K562 (cell line): ENCODE data around the gene ADGRD1. TPM values are rescaled to one million over a fixed set of nuclear protein-coding genes. Genes with fewer than 3 reads are reported as not detected.

Experiments
- CBFB ChIP-seq: sonication (generic); formaldehyde crosslinking; IDR thresholded peaks from 2 replicates; pipeline ENCODE4 v1.4.0; 2020; ENCODE audit warnings: mild to moderate bottlenecking, missing genetic modification reagents
- CCAR2 ChIP-seq: fragments of 200-400 bp; formaldehyde crosslinking; IDR thresholded peaks from 2 replicates; pipeline ENCODE4 v1.6.1; 2017; ENCODE audit warnings: mild to moderate bottlenecking, low read depth, low read length
- EHMT2 ChIP-seq: fragments of 450-650 bp; IDR thresholded peaks from 2 replicates; pipeline ENCODE4 v1.6.1; 2018; ENCODE audit warnings: antibody characterized with exemption
- ELF2 ChIP-seq: fragments of 250-450 bp; sonication (Bioruptor Pico); IDR thresholded peaks from 2 replicates; pipeline ENCODE4 v1.5.0; 2021; ENCODE audit warnings: mild to moderate bottlenecking
- ETS1 ChIP-seq: conservative IDR thresholded peaks from 2 replicates; pipeline ENCODE4 v1.6.1; 2011; ENCODE audit warnings: low read depth, mild to moderate bottlenecking, low read length; ENCODE audit not compliant: control insufficient read depth
- JUNB ChIP-seq: fragments of 450-650 bp; formaldehyde crosslinking; conservative IDR thresholded peaks from 2 replicates; pipeline ENCODE4 v1.4.0; 2020; ENCODE audit warnings: mild to moderate bottlenecking
- MEIS2 ChIP-seq: fragments of 450-650 bp; IDR thresholded peaks from 2 replicates; pipeline ENCODE4 v1.6.1; 2014; ENCODE audit warnings: mild to moderate bottlenecking; ENCODE audit not compliant: partially characterized antibody
- PTBP1 ChIP-seq: fragments of 200-400 bp; formaldehyde crosslinking; IDR thresholded peaks from 2 replicates; pipeline ENCODE4 v1.6.1; 2017; ENCODE audit warnings: low read depth, low read length
- RB1 ChIP-seq: fragments of 450-650 bp; IDR thresholded peaks from 2 replicates; pipeline ENCODE4 v1.6.1; 2017; ENCODE audit warnings: low read depth, mild to moderate bottlenecking
- SMARCA4 ChIP-seq: fragments of 450-650 bp; IDR thresholded peaks from 2 replicates; pipeline ENCODE4 v1.6.1; 2016
- SRSF7 ChIP-seq: fragments of 200-400 bp; formaldehyde crosslinking; optimal IDR thresholded peaks from 2 replicates; pipeline ENCODE3; 2017; ENCODE audit warnings: mild to moderate bottlenecking, low read depth, low read length
- TAF1 ChIP-seq: IDR thresholded peaks from 2 replicates; pipeline ENCODE4 v1.6.1; 2011; ENCODE audit warnings: mild to moderate bottlenecking, low read length, moderate library complexity; ENCODE audit not compliant: insufficient read depth, control insufficient read depth, severe bottlenecking; ENCODE audit errors: extremely low read depth
- TAF15 ChIP-seq: fragments of 200-400 bp; formaldehyde crosslinking; IDR thresholded peaks from 2 replicates; pipeline ENCODE4 v1.6.1; 2017; ENCODE audit warnings: mild to moderate bottlenecking, low read depth, low read length, moderate library complexity
- XRCC4 ChIP-seq: IDR thresholded peaks from one replicate; pipeline ENCODE4 v1.6.1; 2011; ENCODE audit not compliant: insufficient read depth, insufficient read length; ENCODE audit errors: extremely low read depth
- ZFP36 ChIP-seq: fragments of 150-350 bp; IDR thresholded peaks from 2 replicates; pipeline ENCODE4 v1.6.1; 2018; ENCODE audit warnings: low read length, low read depth; ENCODE audit not compliant: partially characterized antibody
- ZFPM2 ChIP-seq: fragments of 250-450 bp; sonication (Bioruptor Pico); IDR thresholded peaks from 2 replicates; pipeline ENCODE4 v1.5.1; 2022; ENCODE audit warnings: mild to moderate bottlenecking
- ZKSCAN3 ChIP-seq: fragments of 250-450 bp; sonication (Bioruptor Pico); IDR thresholded peaks from 2 replicates; pipeline ENCODE4 v1.4.0; 2020
- ZNF561 ChIP-seq: fragments of 450-650 bp; formaldehyde crosslinking; conservative IDR thresholded peaks from 2 replicates; pipeline ENCODE4 v1.4.0; 2020; ENCODE audit warnings: mild to moderate bottlenecking, moderate library complexity
- polyA plus RNA-seq, 8 experiments: library from polyadenylated mRNA; depleted of rRNA in 4 of 8; stranded (reverse) in 5 of 8; unstranded in 3 of 8; fragments of >200 nt; fragmentation: Nextera tagmentation in 2 of 8; fragmentation: Illumina TruSeq in 1 of 8; extraction: Ambion mirVana in 2 of 8; extraction: Trizol in 1 of 8; gene quantifications; 2 replicates each; pipeline versions ENCODE4 v1.2.1 to v1.2.3, GENCODE V29; 2011 to 2014; ENCODE audit warnings: inconsistent platforms in 1 of 8, missing spikeins in 1 of 8
- total RNA-seq, 7 experiments: library from RNA; depleted of rRNA in 6 of 7; stranded (reverse); fragments of >200 nt in 6 of 7; fragmentation: Illumina TruSeq in 2 of 7; extraction: Trizol in 2 of 7; gene quantifications; 2 replicates each; pipeline versions ENCODE4 v1.2.1 to v1.2.3, GENCODE V29; 2011 to 2021; ENCODE audit warnings: low replicate concordance in 1 of 7
- TF ChIP-seq, protein P1 (sequence below): fragments of 250-450 bp; sonication (Bioruptor Pico); IDR thresholded peaks from 2 replicates; pipeline ENCODE4 v1.9.0; 2021; ENCODE audit warnings: mild to moderate bottlenecking
- TF ChIP-seq, protein P2 (sequence below), 2 experiments: IDR thresholded peaks; 2 replicates each; pipeline ENCODE4 v1.6.1; 2011; ENCODE audit warnings: borderline replicate concordance in 1 of 2, control low read depth in 1 of 2, low read depth in 1 of 2, low read length in 1 of 2, mild to moderate bottlenecking in 1 of 2, mixed read lengths in 1 of 2, moderate library complexity in 1 of 2; ENCODE audit not compliant: insufficient read depth in 1 of 2, insufficient read length in 1 of 2, poor library complexity in 1 of 2, severe bottlenecking in 1 of 2; ENCODE audit errors: extremely low read depth in 1 of 2
- TF ChIP-seq, protein P3 (sequence below): fragments of 250-450 bp; sonication (Bioruptor Pico); IDR thresholded peaks from 2 replicates; pipeline ENCODE4 v1.5.0; 2021
- TF ChIP-seq, protein P4 (sequence below): fragments of 250-450 bp; sonication (Bioruptor Pico); IDR thresholded peaks from 2 replicates; pipeline ENCODE4 v1.4.0; 2020; ENCODE audit warnings: mild to moderate bottlenecking, moderate library complexity, borderline replicate concordance

Gene ADGRD1
- total and polyA plus RNA-seq, 9 of the 15 experiments (the other 6 are each of a cell fraction or from before 2014, with no cell fraction given) = 1.7 to 11.7 (median 3.3) TPM

DNA sequence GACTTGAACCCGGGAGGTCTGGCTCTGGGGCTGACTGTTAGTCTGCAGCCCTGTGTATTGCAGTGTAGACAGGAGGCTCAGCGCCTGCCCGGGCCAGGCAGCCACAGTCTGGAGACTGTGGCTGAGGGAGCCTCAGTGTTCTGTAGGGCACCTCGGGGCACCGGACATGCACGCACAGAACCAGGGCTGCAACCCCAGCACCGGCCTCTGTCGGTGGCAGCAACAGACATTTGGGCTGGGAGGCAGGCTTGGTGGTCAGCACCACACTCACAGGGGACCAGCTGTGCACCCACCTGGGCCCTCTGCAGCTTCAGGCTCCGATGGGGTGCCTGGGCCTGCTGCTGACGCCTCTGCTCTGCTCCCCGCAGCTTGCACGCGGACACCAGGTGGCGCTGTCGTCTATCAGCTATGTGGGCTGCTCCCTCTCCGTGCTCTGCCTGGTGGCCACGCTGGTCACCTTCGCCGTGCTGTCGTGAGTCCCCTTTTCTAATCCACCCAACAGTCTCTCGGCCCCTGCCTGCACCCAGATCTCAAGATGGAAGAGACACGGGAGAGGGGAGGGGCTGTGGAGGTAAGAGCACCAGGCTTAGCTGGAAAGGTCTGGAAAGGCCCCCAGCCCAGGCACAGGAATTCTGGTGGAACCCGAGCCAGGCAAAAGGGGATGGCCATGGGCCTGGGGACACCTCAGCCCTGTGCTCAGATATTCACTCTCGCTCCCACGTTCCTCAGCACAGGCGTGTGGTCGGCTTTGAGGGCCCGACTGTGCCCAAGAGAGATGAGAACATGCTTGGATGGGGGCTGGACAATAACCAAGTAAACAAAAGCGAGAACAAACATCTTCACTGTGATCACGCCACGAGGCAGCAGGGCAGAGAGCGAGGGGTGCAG is 151.0 kb downstream of the ADGRD1 start (continued):
- TF ChIP-seq, protein P1, sequence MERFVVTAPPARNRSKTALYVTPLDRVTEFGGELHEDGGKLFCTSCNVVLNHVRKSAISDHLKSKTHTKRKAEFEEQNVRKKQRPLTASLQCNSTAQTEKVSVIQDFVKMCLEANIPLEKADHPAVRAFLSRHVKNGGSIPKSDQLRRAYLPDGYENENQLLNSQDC (CRISPR knock-in tag) = no peak
- no peak for TF ChIP-seq ETS1
- no peak for TF ChIP-seq MEIS2
- TF ChIP-seq ZFP36 = peak; percentile 32
- TF ChIP-seq PTBP1 = no peak
- TF ChIP-seq RB1 = peak; percentile 69
- no peak for TF ChIP-seq EHMT2
- TF ChIP-seq SRSF7 = no peak
- TF ChIP-seq TAF15 = no peak
- no peak for TF ChIP-seq ZFPM2 (CRISPR knock-in tag)
- TF ChIP-seq SMARCA4 = no peak
- no peak for TF ChIP-seq ZKSCAN3 (CRISPR knock-in tag)
- TF ChIP-seq, protein P2, sequence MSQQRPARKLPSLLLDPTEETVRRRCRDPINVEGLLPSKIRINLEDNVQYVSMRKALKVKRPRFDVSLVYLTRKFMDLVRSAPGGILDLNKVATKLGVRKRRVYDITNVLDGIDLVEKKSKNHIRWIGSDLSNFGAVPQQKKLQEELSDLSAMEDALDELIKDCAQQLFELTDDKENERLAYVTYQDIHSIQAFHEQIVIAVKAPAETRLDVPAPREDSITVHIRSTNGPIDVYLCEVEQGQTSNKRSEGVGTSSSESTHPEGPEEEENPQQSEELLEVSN (IDR thresholded peaks at IDR 0.05; ENCODE audit: borderline replicate concordance in 1 of 2, extremely low read depth in 1 of 2, insufficient read depth in 1 of 2, insufficient read length in 1 of 2, low read depth in 1 of 2, low read length in 1 of 2, poor library complexity in 1 of 2, severe bottlenecking in 1 of 2) = peak in 1 of 2 experiments; percentile 22
- TF ChIP-seq CBFB (CRISPR knock-in tag) = no peak
- no peak for TF ChIP-seq TAF1
- TF ChIP-seq XRCC4 = no peak
- TF ChIP-seq ELF2 (CRISPR knock-in tag) = no peak
- TF ChIP-seq ZNF561 = no peak
- no peak for TF ChIP-seq JUNB (CRISPR knock-in tag)
- TF ChIP-seq, protein P3, sequence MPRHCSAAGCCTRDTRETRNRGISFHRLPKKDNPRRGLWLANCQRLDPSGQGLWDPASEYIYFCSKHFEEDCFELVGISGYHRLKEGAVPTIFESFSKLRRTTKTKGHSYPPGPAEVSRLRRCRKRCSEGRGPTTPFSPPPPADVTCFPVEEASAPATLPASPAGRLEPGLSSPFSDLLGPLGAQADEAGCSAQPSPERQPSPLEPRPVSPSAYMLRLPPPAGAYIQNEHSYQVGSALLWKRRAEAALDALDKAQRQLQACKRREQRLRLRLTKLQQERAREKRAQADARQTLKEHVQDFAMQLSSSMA (CRISPR knock-in tag) = no peak
- TF ChIP-seq, protein P4, sequence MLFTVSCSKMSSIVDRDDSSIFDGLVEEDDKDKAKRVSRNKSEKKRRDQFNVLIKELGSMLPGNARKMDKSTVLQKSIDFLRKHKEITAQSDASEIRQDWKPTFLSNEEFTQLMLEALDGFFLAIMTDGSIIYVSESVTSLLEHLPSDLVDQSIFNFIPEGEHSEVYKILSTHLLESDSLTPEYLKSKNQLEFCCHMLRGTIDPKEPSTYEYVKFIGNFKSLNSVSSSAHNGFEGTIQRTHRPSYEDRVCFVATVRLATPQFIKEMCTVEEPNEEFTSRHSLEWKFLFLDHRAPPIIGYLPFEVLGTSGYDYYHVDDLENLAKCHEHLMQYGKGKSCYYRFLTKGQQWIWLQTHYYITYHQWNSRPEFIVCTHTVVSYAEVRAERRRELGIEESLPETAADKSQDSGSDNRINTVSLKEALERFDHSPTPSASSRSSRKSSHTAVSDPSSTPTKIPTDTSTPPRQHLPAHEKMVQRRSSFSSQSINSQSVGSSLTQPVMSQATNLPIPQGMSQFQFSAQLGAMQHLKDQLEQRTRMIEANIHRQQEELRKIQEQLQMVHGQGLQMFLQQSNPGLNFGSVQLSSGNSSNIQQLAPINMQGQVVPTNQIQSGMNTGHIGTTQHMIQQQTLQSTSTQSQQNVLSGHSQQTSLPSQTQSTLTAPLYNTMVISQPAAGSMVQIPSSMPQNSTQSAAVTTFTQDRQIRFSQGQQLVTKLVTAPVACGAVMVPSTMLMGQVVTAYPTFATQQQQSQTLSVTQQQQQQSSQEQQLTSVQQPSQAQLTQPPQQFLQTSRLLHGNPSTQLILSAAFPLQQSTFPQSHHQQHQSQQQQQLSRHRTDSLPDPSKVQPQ (CRISPR knock-in tag) = no peak
- TF ChIP-seq CCAR2 = no peak
